Eye (tissue), 1 donor: ENCODE data around the gene TMEM272.

Source experiments
- DNase-seq: peaks from one replicate; pipeline ENCODE4 v3.0.0-alpha.2; 2015

TMEM272 gene

GRCh38 chr13:51849145-51850101 is 4.4 kb upstream of the TMEM272 start:
- peak; percentile 48 for DNase-seq

GRCh38 chr13:51848674-51849073 is 3.7 kb upstream of the TMEM272 start:
- no peak for DNase-seq

- DNase-seq: no peak
These were observed 1.8 kb upstream of the TMEM272 start for GRCh38 chr13:51846756-51847155.

- DNase-seq: no peak
These were observed 769 bp upstream of the TMEM272 start for GRCh38 chr13:51845574-51846318.

- no peak for DNase-seq
These were observed 1.4 kb downstream of the TMEM272 start for GRCh38 chr13:51843529-51843928.

- DNase-seq: no peak
These were observed 3.2 kb downstream of the TMEM272 start for GRCh38 chr13:51841732-51842131.

GRCh38 chr13:51840917-51841316 is 4.1 kb downstream of the TMEM272 start:
- no peak for DNase-seq

GRCh38 chr13:51839711-51840540 is 5.1 kb downstream of the TMEM272 start:
- DNase-seq: no peak

GRCh38 chr13:51838240-51838846 is 6.6 kb downstream of the TMEM272 start:
- no peak for DNase-seq

GRCh38 chr13:51837016-51837415 is 8.0 kb downstream of the TMEM272 start:
- DNase-seq: no peak

- peak; percentile 25 for DNase-seq
These were observed 10.3 kb downstream of the TMEM272 start for GRCh38 chr13:51834581-51835171.

- no peak for DNase-seq
These were observed 11.0 kb downstream of the TMEM272 start for GRCh38 chr13:51833980-51834379.

- no peak for DNase-seq
These were observed 12.4 kb downstream of the TMEM272 start for GRCh38 chr13:51832471-51833152.

- no peak for DNase-seq
These were observed 13.5 kb downstream of the TMEM272 start for GRCh38 chr13:51831519-51831918.

GRCh38 chr13:51829568-51829899 is 15.4 kb downstream of the TMEM272 start:
- no peak for DNase-seq

- no peak for DNase-seq
These were observed 16.0 kb downstream of the TMEM272 start for GRCh38 chr13:51828730-51829567.

- no peak for DNase-seq
These were observed 17.7 kb downstream of the TMEM272 start for GRCh38 chr13:51827254-51827653.

- no peak for DNase-seq
These were observed 18.4 kb downstream of the TMEM272 start for GRCh38 chr13:51826606-51827005.

GRCh38 chr13:51825681-51826254 is 19.2 kb downstream of the TMEM272 start:
- no peak for DNase-seq

GRCh38 chr13:51825165-51825592 is 19.8 kb downstream of the TMEM272 start:
- DNase-seq: no peak
